Stimulated activated CD4-positive, alpha-beta T cell treated with anti-CD3 and anti-CD28 coated beads, TNF-alpha, amount 100 ng/mL, for 48 hours (primary cell): ENCODE results near the gene TRERF1.
A peak's percentile ranks its signal among the peaks of the same experiment; 100 is the strongest.

Source experiments
- DNase-seq, 3 donors: peaks; one replicate each; pipeline ENCODE4 v3.0.0-alpha.2; 2020; ENCODE audit warnings: low read depth in 3 of 3

Gene TRERF1

GRCh38 chr6:42366011-42366705, 85.6 kb downstream of the TRERF1 start:
- no peak for DNase-seq

DNA sequence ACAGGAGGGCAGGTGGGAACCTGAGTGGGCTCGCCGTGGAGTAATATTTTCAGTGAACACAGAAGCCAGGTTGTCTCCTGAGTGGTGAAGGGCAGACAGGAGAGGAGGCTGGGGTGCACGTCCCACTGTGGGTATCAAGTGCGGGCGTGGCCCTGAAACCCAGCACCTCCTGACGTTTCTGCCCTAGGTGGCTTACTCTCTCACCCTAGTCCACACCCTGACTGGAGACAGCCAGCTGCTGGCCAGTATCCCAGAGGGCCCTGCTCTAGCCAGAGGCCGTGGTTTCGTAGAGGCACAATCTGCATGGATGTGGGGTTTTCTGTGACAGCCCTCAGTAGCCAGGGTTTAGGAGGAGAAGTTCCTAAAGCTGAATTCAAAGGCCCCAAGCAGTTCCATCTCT, 86.7 kb downstream of the TRERF1 start:
- no peak for DNase-seq

DNA sequence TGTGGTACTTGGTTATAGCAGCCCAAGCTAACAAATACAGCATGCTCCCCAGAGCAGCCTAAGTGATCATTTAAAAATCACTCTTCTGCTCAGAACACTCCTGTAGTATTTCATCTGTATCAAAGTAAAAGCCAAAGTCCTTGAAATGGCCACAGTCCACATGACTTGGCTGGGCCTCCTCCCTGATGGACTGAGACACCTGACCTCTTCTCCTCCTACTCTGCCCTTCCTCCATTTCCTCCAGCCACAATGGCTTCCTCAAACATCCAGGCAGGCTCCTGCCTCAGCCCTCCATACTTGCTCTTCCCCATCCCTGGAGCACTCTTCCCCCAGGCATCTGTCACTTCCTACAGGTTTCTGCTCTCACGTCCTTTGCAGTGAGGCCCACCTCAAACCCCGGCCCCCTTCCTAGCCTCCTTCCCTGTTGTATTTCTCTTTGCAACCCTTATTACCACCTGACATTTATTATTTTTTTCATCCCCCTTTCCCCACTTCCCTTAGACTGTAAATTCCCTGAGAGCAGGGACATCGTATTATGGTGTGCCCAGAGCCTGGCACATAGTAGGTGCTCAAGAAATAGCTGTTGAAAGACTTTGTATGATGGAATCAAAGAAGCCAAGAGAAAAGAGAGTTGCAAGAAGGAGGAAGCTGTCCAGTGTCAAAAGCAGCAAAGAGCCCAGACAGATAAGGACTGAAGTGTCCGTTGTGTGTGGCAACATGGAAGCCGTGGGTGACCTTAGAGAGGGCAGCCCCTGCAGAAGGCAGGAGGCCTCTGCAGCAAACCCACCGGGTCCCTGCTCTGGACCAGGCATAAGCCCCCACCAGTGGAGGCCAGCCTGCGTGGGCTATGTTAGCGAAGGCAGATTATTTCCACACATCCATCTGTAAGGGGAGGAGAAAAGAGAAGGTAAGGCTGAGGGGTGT, 87.5 kb downstream of the TRERF1 start:
- DNase-seq: no peak

- DNase-seq: no peak
Measured at GRCh38 chr6:42361036-42361435, 90.7 kb downstream of the TRERF1 start.

DNA sequence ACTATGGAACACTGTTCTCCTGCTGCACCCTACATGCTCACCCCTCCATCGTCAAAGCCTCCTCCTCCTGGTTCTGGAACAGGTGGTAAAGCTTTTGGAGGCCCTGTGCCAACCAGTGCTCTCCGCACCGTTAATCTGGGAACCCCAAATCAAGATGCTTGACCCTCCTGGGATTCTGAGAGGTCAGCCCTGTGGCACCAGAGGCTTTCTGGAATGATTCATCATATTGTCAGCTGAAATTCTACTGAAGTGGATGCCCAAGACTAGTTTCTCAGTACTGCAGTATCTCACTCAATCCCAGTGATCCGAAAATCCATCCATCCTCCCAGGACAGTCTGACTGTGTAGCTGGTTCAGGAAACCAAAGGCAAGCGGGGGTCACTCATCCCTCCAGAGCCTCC, 92.7 kb downstream of the TRERF1 start:
- no peak for DNase-seq

DNA sequence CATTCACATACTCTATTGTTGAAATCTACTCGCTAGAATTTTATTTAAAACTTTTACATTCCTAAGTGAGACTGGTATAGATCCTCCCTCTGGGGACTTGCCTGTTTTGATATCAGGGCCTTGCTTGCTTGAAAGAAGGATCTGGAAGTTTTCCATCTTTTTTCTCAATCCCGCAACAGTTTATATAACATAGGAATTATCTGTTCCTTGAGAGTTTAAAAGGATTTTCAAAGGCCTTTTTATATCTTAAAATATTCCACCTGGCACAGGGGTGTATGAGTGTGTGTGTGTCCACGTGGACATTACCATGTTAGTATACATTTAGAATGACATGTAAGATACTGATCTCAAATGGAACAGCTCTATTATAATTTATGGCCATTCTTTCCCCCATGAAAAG, 96.3 kb downstream of the TRERF1 start:
- no peak for DNase-seq

- DNase-seq: no peak
Measured at GRCh38 chr6:42354702-42355101, 97.0 kb downstream of the TRERF1 start.

DNA sequence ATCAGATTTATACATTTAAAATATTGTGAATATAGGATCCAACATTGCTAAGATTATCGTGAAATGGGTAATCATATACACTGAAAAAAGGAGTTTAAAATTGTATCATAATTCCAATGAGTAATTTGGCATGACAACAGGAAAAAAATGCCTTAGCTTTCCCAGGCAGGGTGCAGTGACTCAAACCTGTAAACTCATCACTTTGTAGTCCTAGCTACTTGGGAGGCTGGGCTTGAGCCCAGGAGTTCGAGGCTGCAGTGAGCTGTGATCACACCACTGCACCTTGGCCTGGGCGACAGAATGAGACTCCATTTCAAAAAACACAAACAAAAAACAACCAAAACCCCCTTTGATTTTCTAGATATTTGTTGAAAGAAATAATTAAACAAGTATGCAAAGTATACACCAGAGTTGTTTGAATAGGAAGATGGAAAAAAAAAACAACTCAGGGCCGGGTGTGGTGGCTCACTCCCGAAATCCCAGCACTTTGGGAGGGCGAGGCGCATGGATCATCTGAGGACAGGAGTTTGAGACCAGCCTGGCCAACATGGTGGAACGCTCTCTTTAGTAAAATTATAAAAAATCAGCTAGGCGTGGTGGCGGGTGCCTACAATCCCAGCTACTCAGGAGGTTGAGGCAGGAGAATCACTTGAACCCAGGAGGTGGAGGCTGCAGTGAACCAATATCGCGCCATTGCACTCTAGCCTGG, 98.7 kb downstream of the TRERF1 start:
- no peak for DNase-seq

- no peak for DNase-seq
Measured at GRCh38 chr6:42350911-42351310, 100.8 kb downstream of the TRERF1 start.

DNA sequence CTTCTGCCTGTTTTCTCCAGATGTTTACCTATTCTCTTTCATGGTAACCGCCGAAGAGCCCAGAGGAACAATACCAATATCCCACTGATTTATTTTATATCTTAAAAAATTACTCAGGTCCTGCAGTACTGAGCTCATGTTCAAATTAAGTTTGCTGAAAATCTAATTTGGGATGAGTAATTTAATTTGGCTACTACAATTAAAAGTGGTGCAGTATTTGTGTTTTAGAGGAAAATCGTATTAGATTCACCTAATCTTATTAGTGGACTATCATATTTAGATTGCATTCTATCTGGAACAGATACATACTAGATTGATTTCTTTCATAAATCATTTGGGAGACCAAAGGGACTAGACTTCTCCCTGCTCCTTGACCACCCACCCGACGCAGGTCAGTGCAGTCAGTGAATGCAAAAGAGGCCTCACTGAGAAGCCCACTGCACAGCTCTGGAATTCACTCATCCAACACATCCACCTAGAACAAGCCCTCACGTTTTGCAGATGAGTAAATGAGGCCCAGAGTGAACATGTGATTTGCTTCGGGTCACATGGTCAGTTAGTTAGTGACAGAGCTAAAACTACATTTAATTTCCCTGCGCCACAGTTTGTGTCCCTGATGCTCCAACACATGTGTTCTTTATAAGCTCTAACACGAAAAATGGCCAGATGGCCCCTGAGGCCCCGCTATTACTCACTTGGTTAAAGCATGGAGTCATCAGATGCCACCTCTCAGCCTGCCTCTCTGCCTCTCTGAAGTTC, 101.8 kb downstream of the TRERF1 start:
- no peak for DNase-seq

DNA sequence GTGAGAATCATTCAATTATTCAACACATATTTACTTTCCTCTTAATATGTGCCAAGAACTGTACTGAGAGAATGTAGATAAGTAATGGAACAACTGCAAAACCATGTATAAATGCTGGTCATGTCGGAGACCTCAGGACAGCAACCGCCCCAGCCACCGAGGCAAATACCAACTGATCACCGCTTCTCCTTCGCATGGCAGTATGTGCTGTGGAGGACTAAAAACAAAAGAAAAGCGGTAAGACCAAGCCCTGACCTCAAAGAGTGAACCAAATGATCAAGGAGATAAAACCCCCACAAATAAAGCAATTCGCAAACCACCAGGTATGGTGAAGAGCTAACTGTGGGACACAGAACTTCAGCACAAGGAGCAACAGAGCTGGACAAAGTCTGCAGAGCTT, 104.3 kb downstream of the TRERF1 start:
- no peak for DNase-seq

GRCh38 chr6:42345696-42346416, 105.9 kb downstream of the TRERF1 start:
- DNase-seq: no peak

DNA sequence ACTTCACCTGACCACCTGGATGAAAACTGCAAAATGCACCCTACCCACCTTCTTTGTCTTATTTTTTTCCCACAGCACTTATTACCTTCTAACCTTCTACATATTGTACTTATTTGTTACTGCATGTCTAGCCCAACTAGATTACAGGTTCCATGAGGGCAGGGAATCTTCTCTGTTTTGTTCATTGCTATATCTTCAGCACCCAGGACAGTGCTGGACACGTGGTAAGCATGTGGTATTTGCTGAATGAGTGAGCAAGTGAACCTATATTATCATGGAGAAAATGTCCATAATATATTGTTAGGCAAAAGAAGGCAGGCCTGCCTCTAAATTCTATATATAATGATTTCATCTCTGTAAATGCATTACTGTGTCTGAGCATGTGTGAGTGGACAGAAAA, 107.0 kb downstream of the TRERF1 start:
- DNase-seq: no peak

GRCh38 chr6:42341771-42342553, 109.8 kb downstream of the TRERF1 start:
- no peak for DNase-seq

- no peak for DNase-seq
Measured at GRCh38 chr6:42341221-42341620, 110.5 kb downstream of the TRERF1 start.

GRCh38 chr6:42340511-42340910, 111.2 kb downstream of the TRERF1 start:
- peak in 1 of 3 donors; percentile 18 for DNase-seq

DNA sequence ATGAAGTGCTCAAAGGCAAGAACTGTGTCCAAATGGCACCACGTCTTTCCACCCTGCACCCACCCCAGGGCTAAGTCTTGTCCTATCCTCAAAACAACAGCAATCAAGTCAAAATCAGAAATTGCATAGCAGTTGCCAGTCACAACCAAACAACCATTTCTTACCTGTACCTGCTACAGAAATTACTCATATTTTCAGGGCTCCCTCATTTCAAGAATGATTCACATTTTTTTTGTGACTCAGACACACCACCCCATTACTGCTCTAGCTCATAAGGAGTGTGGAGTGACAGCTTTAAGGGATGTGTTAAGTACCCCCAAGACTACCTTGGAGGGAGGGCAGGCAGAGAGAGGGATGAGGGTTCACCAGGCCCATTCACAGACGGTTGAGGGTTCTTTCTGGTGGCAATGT, 111.7 kb downstream of the TRERF1 start:
- DNase-seq: peak; percentile 19 to 40 (median 24)

- DNase-seq: peak in 2 of 3 donors; percentile 24 to 25
Measured at GRCh38 chr6:42338744-42339222, 112.9 kb downstream of the TRERF1 start.

DNA sequence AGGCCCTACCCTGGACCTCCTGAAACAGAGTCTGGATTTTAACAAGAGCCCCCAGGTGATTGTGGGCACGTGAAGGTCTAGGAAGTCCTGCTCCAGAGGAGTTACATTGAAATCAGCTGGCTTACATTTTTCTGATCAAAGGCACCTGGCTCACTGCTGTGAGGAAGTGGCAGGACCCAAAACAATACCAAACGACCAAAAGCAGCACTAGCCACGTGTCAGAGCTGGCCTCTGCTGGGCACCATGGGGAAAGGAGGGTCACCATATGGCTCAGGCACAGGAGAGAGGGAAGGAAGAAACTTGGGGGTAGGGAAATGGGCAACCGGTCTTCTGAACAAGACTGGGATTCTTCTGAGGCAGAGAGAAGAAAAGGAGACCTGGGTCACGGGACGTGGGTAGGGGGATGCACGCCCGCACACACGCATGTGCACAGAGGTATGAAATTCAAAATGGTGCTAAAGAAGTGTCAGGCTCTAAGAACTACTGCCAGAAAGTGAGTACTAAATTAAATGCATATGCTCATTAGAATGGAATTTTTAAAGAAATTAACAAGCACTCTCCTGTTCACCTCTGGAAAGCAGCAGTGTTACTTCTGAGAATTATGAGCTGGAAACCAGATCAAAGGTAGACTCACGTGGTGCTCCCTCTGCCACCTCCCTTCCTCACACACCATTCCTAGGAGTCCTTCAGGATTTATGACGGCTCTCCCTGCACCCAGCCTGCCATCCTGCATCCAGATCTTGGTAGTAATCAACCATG, 113.6 kb downstream of the TRERF1 start:
- DNase-seq: no peak
